GM12801 (cell line): Measurements from ENCODE around the gene ARPC5.
A peak's percentile ranks its signal among the peaks of the same experiment; 100 is the strongest.

Experiments used
- TF ChIP-seq, protein P1 (sequence below): IDR thresholded peaks from one replicate; pipeline ENCODE4 v1.5.1; 2011; ENCODE audit warnings: control low read depth; ENCODE audit not compliant: insufficient read length; ENCODE audit errors: extremely low read depth

Gene ARPC5

DNA sequence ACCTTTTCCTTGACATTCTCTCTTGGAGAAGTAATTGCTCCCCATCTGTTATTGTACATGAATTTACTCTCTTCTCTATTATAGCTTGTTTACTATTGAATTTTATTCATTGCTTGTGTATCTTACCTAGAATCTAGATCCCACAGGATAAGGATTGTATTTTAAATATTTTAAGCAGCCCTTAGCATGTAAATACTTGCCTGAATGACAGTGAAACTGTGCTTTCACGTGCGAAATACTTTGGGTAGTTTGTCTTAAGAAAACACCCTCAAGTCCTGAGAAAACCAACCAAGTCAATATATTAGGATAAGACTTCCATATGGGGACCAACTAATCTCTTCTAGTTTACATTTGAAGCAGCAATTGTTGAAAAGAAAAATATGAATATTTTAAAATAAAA is 15.3 kb downstream of the ARPC5 start:
- TF ChIP-seq, protein P1, sequence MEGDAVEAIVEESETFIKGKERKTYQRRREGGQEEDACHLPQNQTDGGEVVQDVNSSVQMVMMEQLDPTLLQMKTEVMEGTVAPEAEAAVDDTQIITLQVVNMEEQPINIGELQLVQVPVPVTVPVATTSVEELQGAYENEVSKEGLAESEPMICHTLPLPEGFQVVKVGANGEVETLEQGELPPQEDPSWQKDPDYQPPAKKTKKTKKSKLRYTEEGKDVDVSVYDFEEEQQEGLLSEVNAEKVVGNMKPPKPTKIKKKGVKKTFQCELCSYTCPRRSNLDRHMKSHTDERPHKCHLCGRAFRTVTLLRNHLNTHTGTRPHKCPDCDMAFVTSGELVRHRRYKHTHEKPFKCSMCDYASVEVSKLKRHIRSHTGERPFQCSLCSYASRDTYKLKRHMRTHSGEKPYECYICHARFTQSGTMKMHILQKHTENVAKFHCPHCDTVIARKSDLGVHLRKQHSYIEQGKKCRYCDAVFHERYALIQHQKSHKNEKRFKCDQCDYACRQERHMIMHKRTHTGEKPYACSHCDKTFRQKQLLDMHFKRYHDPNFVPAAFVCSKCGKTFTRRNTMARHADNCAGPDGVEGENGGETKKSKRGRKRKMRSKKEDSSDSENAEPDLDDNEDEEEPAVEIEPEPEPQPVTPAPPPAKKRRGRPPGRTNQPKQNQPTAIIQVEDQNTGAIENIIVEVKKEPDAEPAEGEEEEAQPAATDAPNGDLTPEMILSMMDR = no peak

DNA sequence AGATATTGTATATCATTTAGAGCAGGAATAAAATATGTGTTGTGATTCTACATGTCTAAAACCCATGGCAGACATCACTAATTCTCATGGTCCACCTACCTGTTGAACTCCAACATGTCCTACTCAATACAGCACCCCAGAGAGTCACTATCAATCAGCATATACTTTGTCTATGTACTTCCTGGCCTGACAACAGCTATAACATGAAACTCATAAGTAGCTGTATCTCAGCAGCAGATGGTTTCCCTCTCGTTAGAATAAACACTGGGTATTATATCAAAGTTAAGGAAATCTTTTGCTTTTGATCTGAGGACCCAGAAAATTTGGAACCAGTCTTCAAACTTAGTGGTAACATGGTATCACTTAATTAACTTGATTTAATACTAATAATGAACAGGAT is 15.8 kb downstream of the ARPC5 start:
- TF ChIP-seq, protein P1 = no peak

DNA sequence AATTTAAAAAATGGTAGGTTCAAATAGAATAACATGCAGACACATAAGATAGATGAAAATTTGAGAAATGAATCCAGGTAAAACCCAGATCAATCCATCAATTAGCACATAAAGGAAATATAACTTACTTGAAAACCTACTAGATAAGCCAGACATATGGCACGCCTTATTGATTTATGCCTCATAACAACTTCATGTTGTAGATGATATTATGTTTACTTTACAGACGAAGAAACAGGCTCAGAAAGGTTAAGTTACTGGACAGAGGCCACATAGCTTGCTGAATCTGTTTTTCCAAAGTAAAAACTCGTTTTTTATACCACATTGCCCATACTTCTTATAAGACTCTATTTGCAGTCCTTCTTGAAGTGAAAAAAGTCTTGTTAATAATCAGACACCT is 23.2 kb downstream of the ARPC5 start:
- TF ChIP-seq, protein P1 = no peak

DNA sequence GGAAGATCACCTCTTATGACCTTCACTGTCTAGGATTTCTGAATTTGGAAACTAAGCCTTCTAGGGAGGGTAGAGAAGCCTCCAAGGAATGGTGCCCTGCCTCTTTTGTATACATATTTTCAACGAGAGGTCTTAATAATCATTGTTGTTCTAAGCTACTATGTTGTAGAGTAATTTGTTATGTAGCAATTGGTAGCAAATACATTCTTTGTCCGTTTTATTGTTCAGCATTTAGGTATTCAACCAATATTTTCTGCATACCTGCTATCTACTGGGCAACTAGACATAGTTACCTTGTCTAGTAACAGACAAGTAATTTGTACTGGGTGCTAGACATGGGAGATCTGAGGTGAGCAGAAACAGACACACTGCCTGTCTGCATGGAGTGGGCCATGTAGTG is 24.6 kb downstream of the ARPC5 start:
- TF ChIP-seq, protein P1 = no peak

DNA sequence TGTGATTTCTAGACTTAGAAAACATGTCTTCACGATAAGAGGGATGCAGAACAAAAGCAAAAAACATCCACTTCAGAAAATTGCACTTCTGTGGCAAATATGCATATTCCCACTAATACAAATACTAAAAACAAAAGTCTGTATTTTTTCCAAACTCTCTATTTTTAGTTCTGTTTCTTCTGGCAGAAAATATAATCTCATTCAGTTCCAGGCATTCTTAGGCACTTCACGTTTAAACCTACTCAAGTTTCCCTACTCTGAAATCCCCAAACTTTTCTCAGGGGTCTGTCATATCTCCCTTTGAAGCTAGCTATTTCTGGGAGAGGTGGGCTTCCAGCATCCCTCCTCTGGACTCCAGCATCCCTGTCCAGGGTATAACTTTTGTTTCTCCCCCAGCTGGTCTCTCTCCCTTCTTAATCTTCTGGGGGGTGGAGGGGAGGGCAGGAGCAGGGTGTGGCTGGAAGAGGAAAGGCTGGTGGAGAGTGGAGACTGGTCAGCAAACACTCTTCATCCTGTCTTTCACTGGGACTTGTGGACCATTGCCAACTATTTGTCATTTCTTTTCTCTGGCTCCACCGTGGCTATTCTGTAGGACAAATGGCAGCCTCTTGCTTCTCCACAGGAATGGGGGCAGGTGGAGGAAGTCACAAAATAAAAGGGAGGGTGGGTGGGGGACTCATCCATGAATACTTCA is 25.7 kb downstream of the ARPC5 start:
- TF ChIP-seq, protein P1 = no peak

DNA sequence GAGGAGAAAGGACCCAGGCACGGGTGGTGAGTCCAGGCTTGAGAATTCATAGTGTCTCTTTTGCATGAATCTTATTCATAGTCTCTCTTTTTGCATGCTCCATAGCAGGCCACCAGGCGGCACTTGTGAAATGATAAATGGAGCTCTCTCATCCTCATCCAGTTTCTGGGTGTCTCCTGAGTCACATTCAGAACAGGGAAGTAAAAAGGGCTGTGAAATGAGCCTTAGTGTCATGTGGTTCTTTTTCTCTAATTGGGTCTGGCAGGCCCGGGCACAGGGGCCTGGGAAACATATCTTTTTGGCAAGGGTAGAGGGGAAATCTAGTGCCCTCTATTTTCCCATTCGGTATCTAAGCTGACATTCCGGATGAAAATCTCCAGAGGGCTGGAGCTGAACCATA is 26.3 kb downstream of the ARPC5 start:
- TF ChIP-seq, protein P1 = peak; percentile 2

DNA sequence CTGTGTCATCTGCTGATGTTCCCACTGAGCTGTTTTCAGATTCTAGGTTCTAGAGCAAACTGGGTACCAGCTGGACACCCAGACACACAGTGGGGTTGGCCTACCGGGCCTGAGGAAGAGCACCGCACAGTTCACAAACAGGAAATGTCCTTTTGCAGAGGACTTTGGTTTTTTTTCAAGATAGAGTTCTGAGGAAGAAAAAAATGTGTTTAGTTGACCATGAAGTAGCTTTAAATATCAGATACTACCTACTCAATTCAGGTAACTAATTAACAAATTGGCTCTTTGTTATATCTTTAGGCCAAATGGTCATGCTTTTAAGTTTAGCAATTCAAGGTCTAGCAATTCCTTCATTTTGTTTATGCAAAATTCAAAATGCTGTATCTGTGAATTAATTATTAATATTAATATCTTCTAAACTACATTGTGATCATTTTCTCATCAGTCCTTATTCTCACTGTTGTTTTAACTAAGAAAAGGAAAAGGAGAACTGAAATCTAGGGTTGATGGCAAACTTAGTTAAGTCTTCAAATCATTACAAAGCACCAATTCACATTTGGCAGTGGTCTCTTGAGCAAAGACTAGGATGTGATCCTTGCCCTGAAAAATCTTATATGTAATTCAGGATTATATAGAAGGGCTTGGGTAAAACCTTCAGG is 28.1 kb downstream of the ARPC5 start:
- TF ChIP-seq, protein P1 = no peak
